ENCODE measurements around the gene ZNF367. TPM values are rescaled to one million over a fixed set of nuclear protein-coding genes. Genes with fewer than 3 reads are reported as not detected.

Gene ZNF367
- total RNA-seq, 1 experiment from 2014 or later, result 10.1 TPM

DNA sequence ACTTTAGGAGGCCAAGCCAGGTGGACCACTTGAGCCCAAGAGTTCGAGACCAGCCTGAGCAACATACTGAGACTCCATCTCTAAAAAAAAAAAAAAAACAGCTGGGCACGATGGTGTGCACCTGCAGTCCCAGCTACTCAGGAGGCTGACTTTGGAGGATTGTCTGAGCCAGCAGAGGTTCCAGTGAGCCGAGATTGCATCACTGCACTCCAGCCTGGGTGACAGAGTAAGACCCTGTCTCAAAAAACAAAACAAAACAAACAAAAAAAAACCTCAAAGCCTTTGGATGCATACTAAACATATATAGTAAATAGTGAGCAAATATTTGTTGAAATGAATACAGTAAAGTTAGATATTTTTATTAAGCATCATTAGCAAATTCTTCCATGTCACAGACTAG lies 40.0 kb downstream of the ZNF367 start:
- Histone ChIP-seq H3K4me2 (ENCODE audit: insufficient read depth, insufficient read length, low read length) (no peak overlapping the region), H2BK120ac (ENCODE audit: low read depth, low read length, poor library complexity, severe bottlenecking) (no peak overlapping the region)
- WGBS (ENCODE audit: extremely low coverage, insufficient read length, low lambda C conversion rate), result no CpG with 5 or more reads among the region's 3 CpGs

More for the DNA sequence above, 40.0 kb downstream of the ZNF367 start:
- H3K4ac ChIP-seq (ENCODE audit: low read depth, low read length), result no peak overlapping the region
- no peak overlapping the region for H3K56ac ChIP-seq (ENCODE audit: insufficient read length, low read depth, low read length)
- no peak overlapping the region for H3K27ac ChIP-seq (ENCODE audit: insufficient read length, low read depth, low read length)
- no peak overlapping the region for H3K18ac ChIP-seq (ENCODE audit: insufficient read length, low read depth, low read length)
- Mint-ChIP-seq H3K4me3 (no peak overlapping the region), H3K4me1 (peaks cover 13 to 28% of the 10 kb centered on the region in 2 experiments), H3K27ac (no peak overlapping the region), H3K9me3 (no peaks in the 10 kb centered on the region), H3K36me3 (ENCODE audit: insufficient read depth in 1 of 3, low read depth in 3 of 3) (peaks cover 0 to 6% (median 4%) of the 10 kb centered on the region in 3 experiments; a peak in 3 of 7 replicates), H3K27me3 (ENCODE audit: low read depth) (no peaks in the 10 kb centered on the region)
- no peak overlapping the region for H3K14ac ChIP-seq (ENCODE audit: insufficient read depth, low read length)
- no peaks in the 10 kb centered on the region for H3K79me1 ChIP-seq (ENCODE audit: insufficient read depth, low read depth, low read length, poor library complexity, severe bottlenecking)
- no peak overlapping the region for H3K23ac ChIP-seq (ENCODE audit: insufficient read length, low read depth, low read length)
- H3K4me1 ChIP-seq (ENCODE audit: insufficient read depth, low read length), result no peaks in the 10 kb centered on the region; the same call in 1 of the 2 replicates
- H4K5ac ChIP-seq (ENCODE audit: insufficient read length, low read depth, low read length), result no peak overlapping the region
- no peak overlapping the region for H3T11ph ChIP-seq (ENCODE audit: low read length)
- no peak overlapping the region for H4K8ac ChIP-seq (replicated peaks; ENCODE audit: insufficient read length, low read depth, low read length)
- no peak overlapping the region for H2BK12ac ChIP-seq (ENCODE audit: insufficient read length, low read depth, low read length)
- no peak overlapping the region for H2BK5ac ChIP-seq (ENCODE audit: insufficient read length, low read length)
- no peak overlapping the region for H2AFZ ChIP-seq (ENCODE audit: low read length)
- DNase-seq, result no peak
- peaks cover 6% of the 10 kb centered on the region for H3K23me2 ChIP-seq (ENCODE audit: insufficient read length, low read depth, low read length, poor library complexity, severe bottlenecking)
- no peak overlapping the region for H2BK15ac ChIP-seq (ENCODE audit: low read depth, low read length)
- H3K79me2 ChIP-seq (ENCODE audit: insufficient read depth, low read length), result no peaks in the 10 kb centered on the region
- no peaks in the 10 kb centered on the region for H3K9me3 ChIP-seq (ENCODE audit: control insufficient read depth, low read depth, low read length)
- H2AK5ac ChIP-seq (ENCODE audit: insufficient read length, low read length), result no peak overlapping the region
- no peaks in the 10 kb centered on the region for H4K20me1 ChIP-seq (ENCODE audit: control insufficient read depth, insufficient read depth, insufficient read length)
- no peak overlapping the region for H3K9ac ChIP-seq (ENCODE audit: extremely low read depth, insufficient read length, low read length)
- TF ChIP-seq, protein P1, sequence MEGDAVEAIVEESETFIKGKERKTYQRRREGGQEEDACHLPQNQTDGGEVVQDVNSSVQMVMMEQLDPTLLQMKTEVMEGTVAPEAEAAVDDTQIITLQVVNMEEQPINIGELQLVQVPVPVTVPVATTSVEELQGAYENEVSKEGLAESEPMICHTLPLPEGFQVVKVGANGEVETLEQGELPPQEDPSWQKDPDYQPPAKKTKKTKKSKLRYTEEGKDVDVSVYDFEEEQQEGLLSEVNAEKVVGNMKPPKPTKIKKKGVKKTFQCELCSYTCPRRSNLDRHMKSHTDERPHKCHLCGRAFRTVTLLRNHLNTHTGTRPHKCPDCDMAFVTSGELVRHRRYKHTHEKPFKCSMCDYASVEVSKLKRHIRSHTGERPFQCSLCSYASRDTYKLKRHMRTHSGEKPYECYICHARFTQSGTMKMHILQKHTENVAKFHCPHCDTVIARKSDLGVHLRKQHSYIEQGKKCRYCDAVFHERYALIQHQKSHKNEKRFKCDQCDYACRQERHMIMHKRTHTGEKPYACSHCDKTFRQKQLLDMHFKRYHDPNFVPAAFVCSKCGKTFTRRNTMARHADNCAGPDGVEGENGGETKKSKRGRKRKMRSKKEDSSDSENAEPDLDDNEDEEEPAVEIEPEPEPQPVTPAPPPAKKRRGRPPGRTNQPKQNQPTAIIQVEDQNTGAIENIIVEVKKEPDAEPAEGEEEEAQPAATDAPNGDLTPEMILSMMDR (conservative IDR thresholded peaks at IDR 0.05), result no peak
- no peak overlapping the region for H2BK20ac ChIP-seq (ENCODE audit: low read depth, low read length, poor library complexity, severe bottlenecking)
- H3K27me3 ChIP-seq (ENCODE audit: insufficient read depth, low read length), result no peaks in the 10 kb centered on the region
- no peak overlapping the region for H4K91ac ChIP-seq (ENCODE audit: insufficient read length, low read depth, low read length)

Measured in H9 (cell line).